Posterior cingulate gyrus (tissue), 11 donors: ENCODE results near the gene POLR2I.
A peak's percentile ranks its signal among the peaks of the same experiment; 100 is the strongest.
"Not testable (repeated sequence)": the region's sequence is repeated elsewhere in the genome, so short reads cannot be mapped to it uniquely, and the experiment has no call there.

Experiments used
- DNase-seq, 10 donors: peaks; one replicate each; pipeline versions ENCODE4 v3.0.0 to v3.0.0-alpha.2; 2020 to 2021; ENCODE audit warnings: mixed read lengths in 3 of 10
- intact Hi-C: fragments of 100-400 bp; cut with DNase I; formaldehyde crosslinking; loops from one replicate; pipeline ENCODE4 v1.15.1; 2023

Gene POLR2I

GRCh38 chr19:36072081-36072480 is 42.6 kb downstream of the POLR2I start:
- intact Hi-C loops, result no loop called here
- DNase-seq, result peak in 2 of 10 donors; percentile 35 to 67

GRCh38 chr19:36068810-36069499 is 45.7 kb downstream of the POLR2I start:
- peak in 2 of 10 donors; percentile 54 to 62 for DNase-seq
- intact Hi-C loops, result not testable (repeated sequence)

GRCh38 chr19:36067681-36068080 is 47.0 kb downstream of the POLR2I start:
- intact Hi-C loops, result no loop called here
- peak in 2 of 10 donors; percentile 57 to 69 for DNase-seq

- DNase-seq, result peak in 1 of 10 donors; percentile 27
- intact Hi-C loops, result loop anchor here (5.0 kb wide), 2 partner anchors 32 to 62 kb away; no protein-coding TSS in a partner anchor
These were observed 49.8 kb downstream of the POLR2I start for GRCh38 chr19:36064826-36065225.
